H9 (cell line): Measurements from ENCODE around the gene LGALS8. TPM values are rescaled to one million over a fixed set of nuclear protein-coding genes. Genes with fewer than 3 reads are reported as not detected.
"Not testable (repeated sequence)": the region's sequence is repeated elsewhere in the genome, so short reads cannot be mapped to it uniquely, and the experiment has no call there.

ENCODE experiments used
- DNase-seq: peaks from one replicate; pipeline ENCODE4 v3.0.0-alpha.2; 2017
- H2AFZ ChIP-seq: one replicate; pipeline ENCODE4 v1.6.1; 2013; ENCODE audit warnings: mild to moderate bottlenecking, low read length, control low read depth, moderate library complexity
- H2AK5ac ChIP-seq: 2 replicates; pipeline ENCODE4 v1.6.1; 2013; ENCODE audit warnings: low read length, control low read depth, mixed read lengths; ENCODE audit not compliant: insufficient read length
- H2BK120ac ChIP-seq: one replicate; pipeline ENCODE4 v1.6.1; 2013; ENCODE audit warnings: low read depth, mild to moderate bottlenecking, low read length, control low read depth, inconsistent platforms; ENCODE audit not compliant: poor library complexity, severe bottlenecking
- H2BK12ac ChIP-seq: 2 replicates; pipeline ENCODE4 v1.6.1; 2013; ENCODE audit warnings: low read length, control low read depth, mixed read lengths, low read depth; ENCODE audit not compliant: insufficient read length
- H2BK15ac ChIP-seq: 2 replicates; pipeline ENCODE4 v1.6.1; 2013; ENCODE audit warnings: low read depth, low read length, control low read depth
- H2BK20ac ChIP-seq: one replicate; pipeline ENCODE4 v1.6.1; 2013; ENCODE audit warnings: low read depth, mild to moderate bottlenecking, low read length, control low read depth, inconsistent platforms; ENCODE audit not compliant: poor library complexity, severe bottlenecking
- H2BK5ac ChIP-seq: 2 replicates; pipeline ENCODE4 v1.6.1; 2013; ENCODE audit warnings: low read length, control low read depth, mixed read lengths; ENCODE audit not compliant: insufficient read length
- H3K14ac ChIP-seq: 2 replicates; pipeline ENCODE4 v1.6.1; 2013; ENCODE audit warnings: low read length, control low read depth; ENCODE audit not compliant: insufficient read depth
- H3K18ac ChIP-seq: 2 replicates; pipeline ENCODE4 v1.6.1; 2013; ENCODE audit warnings: low read depth, mild to moderate bottlenecking, mixed read lengths, low read length, control low read depth; ENCODE audit not compliant: insufficient read length
- H3K23ac ChIP-seq: 2 replicates; pipeline ENCODE4 v1.6.1; 2013; ENCODE audit warnings: low read length, control low read depth, mixed read lengths, low read depth; ENCODE audit not compliant: insufficient read length
- H3K23me2 ChIP-seq: 2 replicates; pipeline ENCODE4 v1.6.1; 2013; ENCODE audit warnings: low read depth, mild to moderate bottlenecking, mixed read lengths, low read length, control low read depth; ENCODE audit not compliant: insufficient read length, poor library complexity, severe bottlenecking
- H3K27ac ChIP-seq: 2 replicates; pipeline ENCODE4 v1.5.1; 2013; ENCODE audit warnings: low read length, control low read depth, mixed read lengths, low read depth; ENCODE audit not compliant: insufficient read length
- H3K27me3 ChIP-seq: 2 replicates; pipeline ENCODE4 v1.6.1; 2013; ENCODE audit warnings: low read length, control low read depth, inconsistent platforms; ENCODE audit not compliant: insufficient read depth
- H3K4ac ChIP-seq: 2 replicates; pipeline ENCODE4 v1.6.1; 2013; ENCODE audit warnings: low read depth, mild to moderate bottlenecking, control low read depth, inconsistent platforms, low read length, moderate library complexity
- H3K4me1 ChIP-seq: 2 replicates; pipeline ENCODE4 v1.6.1; 2013; ENCODE audit warnings: low read length, control low read depth, inconsistent platforms; ENCODE audit not compliant: insufficient read depth
- H3K4me2 ChIP-seq: 2 replicates; pipeline ENCODE4 v1.6.1; 2013; ENCODE audit warnings: low read length, control low read depth, mixed read lengths; ENCODE audit not compliant: insufficient read length, insufficient read depth
- H3K56ac ChIP-seq: 2 replicates; pipeline ENCODE4 v1.6.1; 2013; ENCODE audit warnings: low read depth, mild to moderate bottlenecking, mixed read lengths, low read length, control low read depth; ENCODE audit not compliant: insufficient read length
- H3K79me1 ChIP-seq: 2 replicates; pipeline ENCODE4 v1.6.1; 2013; ENCODE audit warnings: low read depth, mild to moderate bottlenecking, moderate library complexity, low read length, control low read depth, inconsistent platforms; ENCODE audit not compliant: insufficient read depth, poor library complexity, severe bottlenecking
- H3K79me2 ChIP-seq: 2 replicates; pipeline ENCODE4 v1.6.1; 2013; ENCODE audit warnings: low read length, control low read depth, inconsistent platforms; ENCODE audit not compliant: insufficient read depth
- H3K9ac ChIP-seq: 2 replicates; pipeline ENCODE4 v1.6.1; 2013; ENCODE audit warnings: low read length, control low read depth, mixed read lengths; ENCODE audit not compliant: insufficient read length; ENCODE audit errors: extremely low read depth
- H3K9me3 ChIP-seq: one replicate; pipeline ENCODE4 v1.6.1; 2013; ENCODE audit warnings: low read depth, low read length, inconsistent platforms; ENCODE audit not compliant: control insufficient read depth
- H3T11ph ChIP-seq: one replicate; pipeline ENCODE4 v1.6.1; 2013; ENCODE audit warnings: mild to moderate bottlenecking, low read length, control low read depth, inconsistent platforms
- H4K20me1 ChIP-seq: one replicate; pipeline ENCODE4 v1.6.1; 2013; ENCODE audit not compliant: control insufficient read depth, insufficient read length, insufficient read depth
- H4K5ac ChIP-seq: 2 replicates; pipeline ENCODE4 v1.6.1; 2013; ENCODE audit warnings: low read depth, mild to moderate bottlenecking, mixed read lengths, low read length, control low read depth; ENCODE audit not compliant: insufficient read length
- H4K8ac ChIP-seq: replicated peaks from 2 replicates; pipeline ENCODE4 v1.6.1; 2013; ENCODE audit warnings: low read length, control low read depth, mixed read lengths, low read depth; ENCODE audit not compliant: insufficient read length
- H4K91ac ChIP-seq: 2 replicates; pipeline ENCODE4 v1.6.1; 2013; ENCODE audit warnings: low read depth, mild to moderate bottlenecking, moderate library complexity, mixed read lengths, low read length, control low read depth; ENCODE audit not compliant: insufficient read length
- H3K27ac Mint-ChIP-seq, 3 experiments: 2 replicates in 2 of 3; 3 replicates in 1 of 3; pipeline ENCODE4 v1.8.0; 2020 to 2021; ENCODE audit warnings: mixed read lengths in 3 of 3, mild to moderate bottlenecking in 1 of 3, moderate library complexity in 1 of 3
- H3K27me3 Mint-ChIP-seq: 2 replicates; pipeline ENCODE4 v1.8.0; 2021; ENCODE audit warnings: low read depth, mild to moderate bottlenecking, moderate library complexity, mixed read lengths
- H3K36me3 Mint-ChIP-seq, 3 experiments: 2 replicates in 2 of 3; 3 replicates in 1 of 3; pipeline ENCODE4 v1.8.0; 2020 to 2021; ENCODE audit warnings: low read depth in 3 of 3, mixed read lengths in 3 of 3; ENCODE audit not compliant: insufficient read depth in 1 of 3
- H3K4me1 Mint-ChIP-seq, 2 experiments: 2 replicates each; pipeline ENCODE4 v1.8.0; 2020; ENCODE audit warnings: mixed read lengths in 2 of 2
- H3K4me3 Mint-ChIP-seq, 2 experiments: 2 replicates in 1 of 2; 3 replicates in 1 of 2; pipeline ENCODE4 v1.8.0; 2020 to 2021; ENCODE audit warnings: mild to moderate bottlenecking in 2 of 2, mixed read lengths in 2 of 2, moderate library complexity in 1 of 2
- H3K9me3 Mint-ChIP-seq, 2 experiments: 2 replicates in 1 of 2; 3 replicates in 1 of 2; pipeline ENCODE4 v1.8.0; 2020; ENCODE audit warnings: mild to moderate bottlenecking in 2 of 2, mixed read lengths in 2 of 2, moderate library complexity in 1 of 2
- CTCF ChIP-seq: fragments of 200-600 bp; sonication (generic); conservative IDR thresholded peaks from 3 replicates; pipeline ENCODE4 v1.8.0; 2021; ENCODE audit warnings: antibody characterized with exemption, mild to moderate bottlenecking
- WGBS: extraction: QIAGEN DNeasy Blood & Tissue Kit; methylation state at CpG from one replicate; pipeline ENCODE4 v1.1.7; 2013; ENCODE audit warnings: missing lambda C conversion rate, low lambda C conversion rate, mixed read lengths; ENCODE audit not compliant: insufficient read length; ENCODE audit errors: extremely low coverage; 5-methylcytosine and 5-hydroxymethylcytosine counted together
- total RNA-seq: library from RNA; stranded (reverse); gene quantifications from 2 replicates; pipeline ENCODE4 v1.2.1, GENCODE V29; 2021

LGALS8 gene
- total RNA-seq, 1 experiment from 2014 or later, result 14.2 TPM

GRCh38 chr1:236576004-236576403 lies 52.2 kb downstream of the LGALS8 start:
- Histone ChIP-seq H4K91ac (no peak overlapping the region), H3K27ac (no peak overlapping the region), H3K4ac (no peak overlapping the region), H4K8ac (no peak overlapping the region), H3K23me2 (no peaks in the 10 kb centered on the region), H4K20me1 (no peaks in the 10 kb centered on the region), H4K5ac (no peak overlapping the region), H3K14ac (no peak overlapping the region), H3K56ac (no peak overlapping the region), H3K4me1 (no peaks in the 10 kb centered on the region), H3K9me3 (no peaks in the 10 kb centered on the region), H3K79me2 (no peaks in the 10 kb centered on the region), H3K4me2 (no peak overlapping the region), H3K23ac (no peak overlapping the region), H2AFZ (no peak overlapping the region), H2BK120ac (no peak overlapping the region), H3K9ac (no peak overlapping the region), H3K18ac (no peak overlapping the region), H3T11ph (no peak overlapping the region), H2AK5ac (no peak overlapping the region), H2BK15ac (no peak overlapping the region), H3K27me3 (no peaks in the 10 kb centered on the region), H2BK12ac (no peak overlapping the region), H2BK20ac (no peak overlapping the region), H2BK5ac (no peak overlapping the region), H3K79me1 (no peaks in the 10 kb centered on the region)
- no peaks in the 10 kb centered on the region for H3K4me1 Mint-ChIP-seq
- DNase-seq, result no peak
- no peak overlapping the region for H3K27ac Mint-ChIP-seq
- no peaks in the 10 kb centered on the region for H3K27me3 Mint-ChIP-seq
- H3K36me3 Mint-ChIP-seq, result peaks cover 14 to 85% (median 66%) of the 10 kb centered on the region in 3 experiments; a peak in 5 of 7 replicates
- no peak for TF ChIP-seq CTCF
- WGBS, result 0% methylated on average over 1 of the region's 2 CpGs
- no peak overlapping the region for H3K4me3 Mint-ChIP-seq
- no peaks in the 10 kb centered on the region for H3K9me3 Mint-ChIP-seq

GRCh38 chr1:236577041-236577440 lies 53.3 kb downstream of the LGALS8 start:
- H3K23ac ChIP-seq, H3K9me3 Mint-ChIP-seq, H3K79me2 ChIP-seq, H3K4me2 ChIP-seq, H2BK5ac ChIP-seq, H4K5ac ChIP-seq, H3K9ac ChIP-seq, H3K27ac Mint-ChIP-seq, H3K23me2 ChIP-seq, H3K4me3 Mint-ChIP-seq, H3K27me3 Mint-ChIP-seq, H3K4ac ChIP-seq, H3K18ac ChIP-seq, H3K79me1 ChIP-seq, H2BK20ac ChIP-seq, H4K91ac ChIP-seq, H2BK12ac ChIP-seq, H2BK15ac ChIP-seq, DNase-seq, H3K27me3 ChIP-seq, H3K27ac ChIP-seq, H3K4me1 Mint-ChIP-seq, H3K56ac ChIP-seq, H2AFZ ChIP-seq, H2AK5ac ChIP-seq, H3T11ph ChIP-seq, H3K9me3 ChIP-seq, H3K4me1 ChIP-seq, H4K8ac ChIP-seq, H3K14ac ChIP-seq, H2BK120ac ChIP-seq, H4K20me1 ChIP-seq: not testable (repeated sequence)
- peaks cover 19 to 85% (median 67%) of the 10 kb centered on the region in 3 experiments; a peak in 6 of 7 replicates for H3K36me3 Mint-ChIP-seq
- no CpG with 5 or more reads among the region's 7 CpGs for WGBS
